Skeletal muscle tissue (tissue), 4 donors: ENCODE measurements around the gene ZNF536. TPM values are rescaled to one million over a fixed set of nuclear protein-coding genes. Genes with fewer than 3 reads are reported as not detected.

Experiments used
- H3K27ac ChIP-seq: one replicate; pipeline ENCODE4 v1.7.0; 2013; ENCODE audit warnings: mild to moderate bottlenecking, low read depth, low read length, inconsistent platforms
- H3K27me3 ChIP-seq, 3 donors: one replicate each; pipeline ENCODE4 v1.7.0; 2013; ENCODE audit warnings: low read length in 3 of 3; ENCODE audit not compliant: control insufficient read depth in 3 of 3, insufficient read depth in 3 of 3
- H3K36me3 ChIP-seq, 3 donors: one replicate each; pipeline ENCODE4 v1.7.0; 2013; ENCODE audit warnings: low read length in 3 of 3; ENCODE audit not compliant: control insufficient read depth in 3 of 3, insufficient read depth in 3 of 3
- H3K4me1 ChIP-seq, 3 donors: one replicate each; pipeline ENCODE4 v1.7.0; 2013; ENCODE audit warnings: low read length in 3 of 3, mild to moderate bottlenecking in 3 of 3; ENCODE audit not compliant: control insufficient read depth in 3 of 3, insufficient read depth in 3 of 3
- H3K4me3 ChIP-seq, 3 donors: one replicate each; pipeline ENCODE4 v1.7.0; 2013; ENCODE audit warnings: low read length in 3 of 3
- H3K9ac ChIP-seq, 3 donors: one replicate each; pipeline ENCODE4 v1.7.0; 2013; ENCODE audit warnings: low read length in 3 of 3, mild to moderate bottlenecking in 3 of 3, moderate library complexity in 2 of 3, low read depth in 1 of 3
- H3K9me3 ChIP-seq, 3 donors: one replicate each; pipeline ENCODE4 v1.7.0; 2013; ENCODE audit warnings: low read length in 3 of 3; ENCODE audit not compliant: control insufficient read depth in 3 of 3
- total RNA-seq: library from RNA; depleted of rRNA; stranded (reverse); fragments of >200 nt; gene quantifications from one replicate; pipeline ENCODE4 v1.2.3, GENCODE V29; 2014
- donor health status: Osteomylitis.

The ZNF536 gene
- total RNA-seq, 1 donor from 2014 or later: 3.1 TPM

GRCh38 chr19:30332445-30333234 is 39.5 kb upstream of the ZNF536 start:
- H3K27me3 ChIP-seq: peaks cover 0 to 14% (median 0%) of the 10 kb centered on the region in 3 donors
- H3K9ac ChIP-seq: no peak overlapping the region

DNA sequence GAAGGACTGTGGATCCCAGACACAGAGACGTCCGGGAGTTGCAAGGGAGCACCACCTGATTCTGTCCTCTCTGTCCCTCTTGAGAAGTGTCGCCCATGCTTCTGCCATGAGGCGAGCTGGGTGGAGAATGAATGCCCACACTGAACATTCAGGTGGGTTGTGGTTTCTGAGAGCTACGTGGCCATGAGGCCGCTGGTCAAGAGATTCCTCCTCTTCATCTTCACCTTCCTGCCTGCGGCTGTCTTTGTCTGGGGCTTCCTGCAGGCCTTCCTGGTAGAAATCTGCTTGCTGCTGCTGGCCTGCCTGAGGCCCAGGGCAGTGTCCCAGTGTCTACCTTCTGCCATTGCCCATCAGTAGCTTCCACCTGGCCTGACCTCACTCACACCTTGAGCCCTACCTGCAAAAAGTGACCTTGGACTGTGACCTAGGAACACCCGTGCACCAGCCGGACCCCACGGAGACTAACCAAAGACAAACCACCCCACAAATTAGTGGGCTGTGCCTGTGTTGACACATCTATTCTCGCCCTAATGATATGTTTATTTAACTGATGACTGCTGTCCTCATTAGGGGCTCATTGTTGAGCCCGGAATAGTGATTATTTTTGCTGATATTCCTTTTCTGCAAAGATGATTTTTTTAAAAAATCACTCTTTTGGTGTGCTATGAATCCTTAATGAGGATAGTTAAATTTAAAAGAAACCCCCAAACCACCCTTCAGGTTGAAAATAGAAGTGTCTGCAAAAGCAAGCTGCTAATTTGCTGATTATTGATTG is 38.7 kb upstream of the ZNF536 start:
- H3K4me3 ChIP-seq: no peak overlapping the region
- H3K9ac ChIP-seq: no peak overlapping the region
- no peak overlapping the region for H3K27ac ChIP-seq
- peaks cover 0 to 14% (median 0%) of the 10 kb centered on the region in 3 donors for H3K27me3 ChIP-seq
- H3K36me3 ChIP-seq: no peaks in the 10 kb centered on the region
- no peaks in the 10 kb centered on the region for H3K9me3 ChIP-seq
- H3K4me1 ChIP-seq: no peaks in the 10 kb centered on the region

More at GRCh38 chr19:30332445-30333234, 39.5 kb upstream of the ZNF536 start:
- Histone ChIP-seq H3K4me1 (no peaks in the 10 kb centered on the region), H3K4me3 (no peak overlapping the region), H3K27ac (no peak overlapping the region), H3K9me3 (no peaks in the 10 kb centered on the region), H3K36me3 (no peaks in the 10 kb centered on the region)

DNA sequence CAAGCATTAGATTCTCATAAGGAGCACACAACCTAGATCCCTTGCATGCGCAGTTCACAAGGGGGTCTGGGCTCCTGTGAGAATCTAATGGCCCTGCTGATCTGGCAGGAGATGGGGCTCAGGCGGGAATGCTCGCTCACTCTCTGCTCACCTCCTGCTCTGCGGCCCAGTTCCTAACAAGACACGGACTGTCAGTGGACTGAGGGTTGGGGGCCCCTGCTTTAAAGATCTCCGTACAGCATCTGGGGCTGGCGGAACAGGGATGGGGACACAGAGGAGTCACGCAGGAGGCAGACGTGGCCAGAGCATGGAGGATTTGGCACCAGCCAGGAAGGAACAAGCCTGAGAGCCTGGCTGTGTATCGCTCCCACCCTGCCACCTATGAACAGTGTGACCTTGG is 37.3 kb upstream of the ZNF536 start:
- H3K9me3 ChIP-seq: no peaks in the 10 kb centered on the region
- H3K27me3 ChIP-seq: peaks cover 0 to 14% (median 5%) of the 10 kb centered on the region in 3 donors
- no peaks in the 10 kb centered on the region for H3K36me3 ChIP-seq
- no peaks in the 10 kb centered on the region for H3K4me1 ChIP-seq
- H3K27ac ChIP-seq: no peak overlapping the region
- H3K4me3 ChIP-seq: no peak overlapping the region
- no peak overlapping the region for H3K9ac ChIP-seq

DNA sequence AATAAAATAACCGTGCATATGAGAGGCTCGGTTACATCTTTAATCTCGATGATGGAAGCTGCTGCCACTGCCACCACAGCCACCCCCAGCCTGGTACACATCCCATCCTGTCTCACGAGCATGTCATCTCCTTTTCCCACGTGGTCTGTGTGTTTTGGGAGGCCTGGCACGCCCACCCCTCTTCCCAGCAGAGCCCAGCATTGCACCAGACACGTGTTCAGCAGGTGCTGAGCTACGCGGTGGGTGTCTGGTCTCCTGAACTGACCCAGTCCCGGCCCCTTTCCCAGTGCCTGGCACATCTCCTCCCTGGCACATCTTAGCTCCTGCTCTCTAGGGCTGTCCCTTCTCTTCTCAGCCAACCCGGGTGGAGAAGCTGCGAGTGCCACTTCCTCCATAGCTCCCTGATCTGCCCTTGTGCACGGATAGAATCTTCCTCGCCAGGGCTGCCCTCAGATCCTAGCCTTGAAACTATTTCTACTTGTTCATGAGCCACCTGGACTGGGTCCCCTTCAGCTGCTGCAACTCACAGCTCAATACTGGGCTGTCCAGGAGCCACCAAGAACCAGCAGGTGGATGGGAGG is 36.8 kb upstream of the ZNF536 start:
- Histone ChIP-seq H3K4me3 (no peak overlapping the region), H3K36me3 (no peaks in the 10 kb centered on the region), H3K4me1 (no peaks in the 10 kb centered on the region), H3K27ac (no peak overlapping the region), H3K9ac (no peak overlapping the region), H3K9me3 (no peaks in the 10 kb centered on the region), H3K27me3 (peaks cover 0 to 14% (median 5%) of the 10 kb centered on the region in 3 donors)

DNA sequence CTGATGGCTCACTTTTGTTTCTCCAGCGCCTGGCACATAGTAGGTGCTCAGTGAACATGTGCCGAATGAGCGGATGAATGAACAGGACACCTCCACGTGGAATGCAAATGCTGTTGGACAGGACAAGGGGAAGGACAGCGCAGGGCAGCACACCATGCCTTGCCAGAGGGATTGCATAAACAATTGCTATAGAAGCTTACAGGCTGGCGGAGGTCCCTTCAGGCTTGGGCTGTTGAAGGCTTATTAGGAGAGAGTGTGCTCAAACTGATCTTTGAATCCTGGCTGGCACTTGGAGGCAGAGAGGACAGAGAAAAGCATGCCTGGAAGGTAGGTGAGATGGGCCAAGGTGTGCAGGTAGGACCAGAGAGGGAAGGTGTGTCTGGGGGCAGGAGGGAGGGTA is 35.9 kb upstream of the ZNF536 start:
- Histone ChIP-seq H3K4me1 (no peaks in the 10 kb centered on the region), H3K9ac (no peak overlapping the region), H3K9me3 (no peaks in the 10 kb centered on the region), H3K36me3 (no peaks in the 10 kb centered on the region), H3K27ac (no peak overlapping the region), H3K27me3 (peaks cover 0 to 14% (median 5%) of the 10 kb centered on the region in 3 donors), H3K4me3 (no peak overlapping the region)

- Histone ChIP-seq H3K27me3 (peaks cover 0 to 14% (median 5%) of the 10 kb centered on the region in 3 donors), H3K9ac (no peak overlapping the region), H3K27ac (no peak overlapping the region), H3K4me3 (no peak overlapping the region), H3K4me1 (no peaks in the 10 kb centered on the region), H3K9me3 (no peaks in the 10 kb centered on the region), H3K36me3 (no peaks in the 10 kb centered on the region)
Observed at GRCh38 chr19:30338041-30338456, 34.1 kb upstream of the ZNF536 start.

- H3K27me3 ChIP-seq: peaks cover 0 to 14% (median 5%) of the 10 kb centered on the region in 3 donors
Observed at GRCh38 chr19:30338878-30339623, 33.1 kb upstream of the ZNF536 start.

GRCh38 chr19:30339624-30340525 is 32.3 kb upstream of the ZNF536 start:
- Histone ChIP-seq H3K27ac (no peak overlapping the region), H3K9me3 (no peaks in the 10 kb centered on the region), H3K4me3 (no peak overlapping the region), H3K4me1 (no peaks in the 10 kb centered on the region), H3K27me3 (peaks cover 0 to 14% (median 5%) of the 10 kb centered on the region in 3 donors), H3K36me3 (no peaks in the 10 kb centered on the region), H3K9ac (no peak overlapping the region)

More at GRCh38 chr19:30338878-30339623, 33.1 kb upstream of the ZNF536 start:
- Histone ChIP-seq H3K36me3 (no peaks in the 10 kb centered on the region), H3K9me3 (no peaks in the 10 kb centered on the region), H3K27ac (no peak overlapping the region), H3K9ac (no peak overlapping the region), H3K4me1 (no peaks in the 10 kb centered on the region), H3K4me3 (no peak overlapping the region)
